ENCODE data around the gene PHF12.

GRCh38 chr17:28900986-28901726 is 50.2 kb downstream of the PHF12 start:
- no peak for TF ChIP-seq EZH2 (IDR thresholded peaks at IDR 0.05; ENCODE audit: low read length, missing control alignments)
- TF ChIP-seq CTCF (conservative IDR thresholded peaks at IDR 0.05 in 1 of 2, IDR thresholded peaks at IDR 0.05 in 1 of 2; ENCODE audit: low read depth in 1 of 2, low read length in 2 of 2) = no peak
